Measurements from ENCODE around the gene AGAP2.
A peak's percentile ranks its signal among the peaks of the same experiment; 100 is the strongest.

The AGAP2 gene

DNA sequence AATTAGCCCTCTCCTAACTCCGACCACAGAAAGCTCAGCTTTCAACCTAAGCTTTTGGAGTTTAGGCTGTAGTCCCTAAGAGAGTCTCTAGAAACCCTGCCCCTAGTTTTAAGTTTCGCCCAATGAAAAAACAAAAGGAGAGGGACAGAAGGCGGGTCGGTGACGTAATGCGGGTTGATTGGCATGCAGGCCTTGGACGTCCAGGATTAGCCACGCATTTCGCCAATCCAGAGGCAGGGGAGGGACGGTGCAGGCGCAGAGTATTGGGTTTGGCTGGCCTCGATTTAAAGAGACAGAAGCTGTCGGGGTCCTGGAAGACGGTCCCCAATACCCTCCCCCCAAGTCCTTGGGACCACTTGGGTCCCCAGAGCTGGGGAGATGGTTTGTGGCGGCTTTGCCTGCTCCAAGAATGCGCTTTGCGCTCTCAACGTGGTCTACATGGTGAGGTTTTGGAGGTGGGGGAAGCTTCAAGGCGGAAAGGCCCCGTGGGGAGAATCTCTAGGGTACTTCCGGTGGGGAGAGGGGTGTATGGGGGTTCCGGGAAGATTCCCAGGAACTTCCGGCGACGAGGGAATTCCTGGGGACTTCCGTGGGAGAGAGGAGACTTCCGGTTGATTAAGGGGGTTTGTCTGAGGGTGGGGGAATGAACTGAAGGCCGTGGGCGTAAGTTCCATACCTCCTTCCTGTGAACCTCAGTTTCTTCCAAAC is 6.4 kb upstream of the AGAP2 start, which contains the start of gene TSPAN31:
Gene TSPAN31, plus strand, starts transcription at position 263 of the 708 bp plus-strand sequence. Its CDS starts 116 bp downstream, at position 379.
- peak within 1 kb of the TSS; percentile 78 for H3K4me3 ChIP-seq (ENCODE audit: low read depth, low read length)
- TF ChIP-seq, protein P1, sequence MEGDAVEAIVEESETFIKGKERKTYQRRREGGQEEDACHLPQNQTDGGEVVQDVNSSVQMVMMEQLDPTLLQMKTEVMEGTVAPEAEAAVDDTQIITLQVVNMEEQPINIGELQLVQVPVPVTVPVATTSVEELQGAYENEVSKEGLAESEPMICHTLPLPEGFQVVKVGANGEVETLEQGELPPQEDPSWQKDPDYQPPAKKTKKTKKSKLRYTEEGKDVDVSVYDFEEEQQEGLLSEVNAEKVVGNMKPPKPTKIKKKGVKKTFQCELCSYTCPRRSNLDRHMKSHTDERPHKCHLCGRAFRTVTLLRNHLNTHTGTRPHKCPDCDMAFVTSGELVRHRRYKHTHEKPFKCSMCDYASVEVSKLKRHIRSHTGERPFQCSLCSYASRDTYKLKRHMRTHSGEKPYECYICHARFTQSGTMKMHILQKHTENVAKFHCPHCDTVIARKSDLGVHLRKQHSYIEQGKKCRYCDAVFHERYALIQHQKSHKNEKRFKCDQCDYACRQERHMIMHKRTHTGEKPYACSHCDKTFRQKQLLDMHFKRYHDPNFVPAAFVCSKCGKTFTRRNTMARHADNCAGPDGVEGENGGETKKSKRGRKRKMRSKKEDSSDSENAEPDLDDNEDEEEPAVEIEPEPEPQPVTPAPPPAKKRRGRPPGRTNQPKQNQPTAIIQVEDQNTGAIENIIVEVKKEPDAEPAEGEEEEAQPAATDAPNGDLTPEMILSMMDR (IDR thresholded peaks at IDR 0.05; ENCODE audit: low read depth, low read length): no peak

- peak overlapping the region; percentile 78 for H3K4me3 ChIP-seq (ENCODE audit: low read depth, low read length)
- TF ChIP-seq, protein P1 (IDR thresholded peaks at IDR 0.05; ENCODE audit: low read depth, low read length): no peak
Measured at GRCh38 chr12:57744194-57744776, 5.7 kb upstream of the AGAP2 start.

DNA sequence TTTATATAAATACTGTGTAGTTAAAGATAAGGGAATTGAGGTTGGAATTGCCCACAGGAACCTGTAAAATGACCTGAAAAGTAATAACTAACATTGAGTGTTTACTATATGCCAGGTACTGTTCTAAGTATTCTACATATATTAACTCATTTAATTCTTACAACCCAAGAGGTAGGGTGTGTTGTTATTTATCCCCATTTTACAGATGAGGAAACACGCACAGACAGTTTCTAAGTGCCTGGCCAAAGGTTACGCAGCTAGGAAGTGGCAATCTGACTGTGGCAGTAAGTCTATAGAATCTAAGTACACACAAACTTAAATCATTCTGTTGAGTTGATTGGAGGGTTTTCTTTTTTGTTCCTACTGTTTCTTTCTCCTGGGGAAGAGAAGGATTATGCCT is 5.2 kb upstream of the AGAP2 start:
- H3K4me3 ChIP-seq (ENCODE audit: low read depth, low read length): no peak overlapping the region
- TF ChIP-seq, protein P1 (IDR thresholded peaks at IDR 0.05; ENCODE audit: low read depth, low read length): no peak

DNA sequence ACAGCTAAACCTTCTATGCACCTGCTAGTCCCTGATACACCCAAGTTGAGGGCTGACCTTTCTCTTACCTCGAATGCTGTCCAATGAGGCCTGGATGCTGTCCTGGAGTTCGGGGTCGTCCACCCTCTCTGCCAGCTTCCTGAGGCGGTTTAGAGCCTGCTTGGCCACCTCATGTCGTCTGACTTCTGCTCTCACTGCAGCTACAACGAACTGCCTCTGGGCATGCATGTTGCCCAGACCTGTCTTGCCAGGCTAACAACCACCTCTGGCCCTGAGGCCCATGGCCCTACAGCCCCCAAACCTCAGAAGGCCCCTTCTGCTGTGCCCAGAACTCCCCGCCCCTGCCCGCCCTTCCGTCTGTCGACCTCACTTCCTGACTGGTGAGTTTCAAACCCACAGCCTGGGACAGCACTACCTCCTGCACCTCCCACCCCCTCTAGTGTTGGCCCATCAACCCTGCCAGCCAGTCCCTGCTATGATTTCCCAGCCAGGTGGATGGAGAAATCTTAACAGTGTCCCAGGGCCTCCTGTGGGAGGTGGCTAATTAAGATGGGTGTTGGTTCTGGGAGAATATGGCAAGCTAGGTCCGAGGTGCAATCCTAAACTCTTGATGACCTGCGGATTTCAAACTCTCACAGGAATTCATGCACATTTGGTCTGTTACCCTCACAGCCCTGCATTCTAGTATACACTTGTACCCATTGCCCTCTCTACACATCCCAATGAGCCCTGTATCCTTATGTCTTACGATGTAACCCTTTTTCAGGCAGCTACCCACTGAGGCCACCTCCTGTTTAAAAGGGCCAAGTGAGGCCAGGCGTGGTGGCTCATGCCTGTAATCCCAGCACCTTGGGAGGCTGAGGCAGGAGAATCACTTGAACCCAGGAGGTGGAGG is 3.5 kb upstream of the AGAP2 start:
- H3K4me3 ChIP-seq (ENCODE audit: low read depth, low read length): no peak overlapping the region
- TF ChIP-seq, protein P1 (IDR thresholded peaks at IDR 0.05; ENCODE audit: low read depth, low read length): no peak

GRCh38 chr12:57741413-57741789 is 2.9 kb upstream of the AGAP2 start:
- TF ChIP-seq, protein P1 (IDR thresholded peaks at IDR 0.05; ENCODE audit: low read depth, low read length): no peak
- H3K4me3 ChIP-seq (ENCODE audit: low read depth, low read length): no peak overlapping the region

- H3K4me3 ChIP-seq (ENCODE audit: low read depth, low read length): no peak overlapping the region
- TF ChIP-seq, protein P1 (IDR thresholded peaks at IDR 0.05; ENCODE audit: low read depth, low read length): no peak
Measured at GRCh38 chr12:57740656-57741412, 2.3 kb upstream of the AGAP2 start.

Measured in WI38 (cell line).